GM21825 (cell line): ENCODE measurements around the gene ATP5PD.

ENCODE experiments used
- ATAC-seq: cut with Tn5 transposase; IDR thresholded peaks from one replicate; pipeline ENCODE4 v1.9.1; 2021; ENCODE audit warnings: mild to moderate bottlenecking, moderate library complexity; ENCODE audit not compliant: unreplicated experiment

The ATP5PD gene

DNA sequence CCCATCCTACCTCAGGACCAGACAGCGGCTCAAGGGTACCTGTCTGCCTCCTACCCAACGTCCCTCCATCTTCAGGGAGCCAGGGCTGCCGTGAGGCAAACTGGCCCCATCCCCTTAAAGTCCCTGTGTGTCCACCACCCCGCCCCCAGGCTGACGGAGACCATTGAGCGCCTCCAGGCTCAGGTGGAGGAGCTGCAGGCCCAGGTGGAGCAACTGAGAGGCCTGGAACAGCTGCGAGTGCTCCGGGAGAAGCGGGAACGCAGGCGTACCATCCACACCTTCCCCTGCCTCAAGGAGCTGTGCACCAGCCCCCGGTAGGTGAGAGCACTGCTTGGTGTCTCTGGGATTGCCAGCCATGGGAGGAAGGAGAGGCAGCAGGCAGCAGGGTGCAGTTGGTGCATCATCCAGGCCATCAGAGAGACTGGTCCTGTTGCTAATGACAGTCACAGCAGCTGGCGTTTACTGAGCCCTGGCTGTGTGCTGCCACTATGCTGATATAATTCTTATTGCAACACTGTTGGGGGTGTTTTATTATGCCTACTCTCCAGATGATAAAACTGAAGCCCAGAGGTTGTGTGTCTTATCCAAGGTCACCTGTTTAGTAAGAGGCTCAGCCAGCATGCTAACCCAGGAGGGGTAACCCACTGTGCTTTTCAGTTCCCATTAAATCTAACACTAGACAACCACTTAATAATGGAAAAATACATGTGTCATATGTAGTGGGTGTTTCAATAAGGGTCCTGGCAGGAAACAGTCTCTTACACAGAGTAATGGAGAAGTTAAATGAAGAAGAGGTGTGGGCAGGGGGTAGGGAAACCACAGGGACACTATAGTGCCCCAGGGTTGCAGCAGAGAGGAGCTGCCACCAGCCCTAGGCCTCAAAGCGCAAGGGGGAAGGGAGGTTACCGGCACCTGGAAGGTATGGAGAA, 44.6 kb downstream of the ATP5PD start:
- no peak for ATAC-seq

- no peak for ATAC-seq
These were observed 47.2 kb downstream of the ATP5PD start for GRCh38 chr17:74999523-74999922.

- no peak for ATAC-seq
These were observed 48.0 kb downstream of the ATP5PD start for GRCh38 chr17:74998783-74999182.

- ATAC-seq: no peak
These were observed 50.9 kb downstream of the ATP5PD start for GRCh38 chr17:74995847-74996246.

DNA sequence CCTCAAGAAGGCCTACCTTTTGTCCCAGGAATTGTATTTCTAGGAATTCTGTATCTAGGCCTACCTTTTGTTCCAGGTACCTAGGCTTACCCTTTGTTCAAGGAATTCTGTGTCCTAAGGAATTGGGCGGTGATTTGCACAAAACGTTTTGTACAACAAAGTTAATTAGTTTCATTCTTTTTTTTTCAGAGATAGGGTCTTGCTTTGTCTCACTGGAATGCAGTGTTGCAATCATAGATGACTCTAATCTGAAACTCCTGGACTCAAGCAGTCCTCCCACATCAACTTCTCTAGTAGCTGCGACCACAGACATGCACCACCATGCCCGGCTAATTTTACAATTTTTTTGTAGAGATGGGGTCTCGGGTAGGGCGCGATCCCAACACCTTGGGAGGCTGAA, 52.3 kb downstream of the ATP5PD start:
- no peak for ATAC-seq

GRCh38 chr17:74992223-74992622, 54.5 kb downstream of the ATP5PD start:
- ATAC-seq: no peak

DNA sequence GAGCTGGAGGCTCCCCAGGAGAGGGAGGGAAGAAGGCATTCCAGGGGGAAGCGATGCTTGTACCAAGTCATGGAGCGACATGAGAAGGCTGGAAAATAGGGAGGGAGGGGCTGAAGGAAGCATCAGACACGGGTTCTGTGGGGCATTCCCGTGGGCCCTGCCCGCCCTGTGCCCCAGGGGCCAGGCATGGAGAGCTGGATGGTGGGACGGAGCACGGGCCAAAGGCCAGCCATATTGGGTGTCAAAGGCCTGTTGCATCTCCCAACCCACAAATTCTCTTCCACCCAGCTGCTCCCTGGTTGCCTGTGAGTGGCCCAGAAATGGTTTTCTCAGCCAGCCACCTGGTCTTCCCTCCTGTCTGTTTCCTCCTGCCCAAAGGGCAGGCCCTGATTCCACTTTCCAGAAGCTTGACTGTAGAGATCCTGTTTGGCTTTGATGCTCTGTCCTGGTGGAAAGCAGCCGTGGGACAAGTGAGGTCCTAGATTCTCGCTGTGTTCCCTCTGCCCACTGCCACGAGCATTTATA, 56.1 kb downstream of the ATP5PD start:
- no peak for ATAC-seq
